Pulmonary artery endothelial cell (primary cell): ENCODE data around the gene MDFI. TPM values are rescaled to one million over a fixed set of nuclear protein-coding genes. Genes with fewer than 3 reads are reported as not detected.
A peak's percentile ranks its signal among the peaks of the same experiment; 100 is the strongest.
"Not testable (repeated sequence)": the region's sequence is repeated elsewhere in the genome, so short reads cannot be mapped to it uniquely, and the experiment has no call there.

Experiments
- DNase-seq: peaks from one replicate; pipeline ENCODE4 v3.0.0-alpha.2; 2011; ENCODE audit warnings: low read depth, low spot score
- total RNA-seq: library from RNA; depleted of rRNA; stranded (reverse); fragments of >200 nt; gene quantifications from 2 replicates; pipeline ENCODE4 v1.2.3, GENCODE V29; 2014

Gene MDFI
- total RNA-seq, 1 donor from 2014 or later = 26.8 TPM

- DNase-seq = peak; percentile 39
Measured at GRCh38 chr6:41602864-41603608, 35.2 kb upstream of the MDFI start.

GRCh38 chr6:41604006-41604405, 34.3 kb upstream of the MDFI start:
- no peak for DNase-seq

GRCh38 chr6:41605649-41606048, 32.6 kb upstream of the MDFI start:
- DNase-seq = no peak

- DNase-seq = no peak
Measured at GRCh38 chr6:41607036-41607435, 31.2 kb upstream of the MDFI start.

GRCh38 chr6:41607736-41608135, 30.5 kb upstream of the MDFI start:
- DNase-seq = no peak

- no peak for DNase-seq
Measured at GRCh38 chr6:41608443-41609151, 29.7 kb upstream of the MDFI start.

- no peak for DNase-seq
Measured at GRCh38 chr6:41614715-41615114, 23.6 kb upstream of the MDFI start.

GRCh38 chr6:41615311-41615710, 23.0 kb upstream of the MDFI start:
- no peak for DNase-seq

- DNase-seq = no peak
Measured at GRCh38 chr6:41618598-41618997, 19.7 kb upstream of the MDFI start.

- not testable (repeated sequence) for DNase-seq
Measured at GRCh38 chr6:41619193-41619592, 19.1 kb upstream of the MDFI start.

GRCh38 chr6:41621367-41621766, 16.9 kb upstream of the MDFI start:
- no peak for DNase-seq

- no peak for DNase-seq
Measured at GRCh38 chr6:41621802-41622201, 16.5 kb upstream of the MDFI start.

GRCh38 chr6:41622206-41622988, 15.9 kb upstream of the MDFI start:
- DNase-seq = no peak

- no peak for DNase-seq
Measured at GRCh38 chr6:41623330-41623729, 14.9 kb upstream of the MDFI start.

GRCh38 chr6:41624621-41625380, 13.5 kb upstream of the MDFI start:
- DNase-seq = no peak

- DNase-seq = no peak
Measured at GRCh38 chr6:41625442-41625841, 12.8 kb upstream of the MDFI start.

GRCh38 chr6:41626022-41626421, 12.2 kb upstream of the MDFI start:
- DNase-seq = no peak

GRCh38 chr6:41626917-41627316, 11.4 kb upstream of the MDFI start:
- peak; percentile 71 for DNase-seq

GRCh38 chr6:41629128-41629527, 9.1 kb upstream of the MDFI start:
- no peak for DNase-seq

GRCh38 chr6:41630069-41630468, 8.2 kb upstream of the MDFI start:
- no peak for DNase-seq

- DNase-seq = no peak
Measured at GRCh38 chr6:41630946-41631345, 7.3 kb upstream of the MDFI start.
